T-cell (primary cell): ENCODE results near the gene ANKS4B. TPM values are rescaled to one million over a fixed set of nuclear protein-coding genes. Genes with fewer than 3 reads are reported as not detected.

Source experiments
- ATAC-seq, 4 experiments: fragments of 200-7000 bp in 3 of 4; fragments of 150-1000 bp in 1 of 4; cut with Tn5 transposase; replicated peaks in 1 of 4; 1 replicate in 3 of 4; 2 replicates in 1 of 4; pipeline ENCODE4 v1.10.0; 2021; ENCODE audit warnings: moderate library complexity in 3 of 4, mild to moderate bottlenecking in 2 of 4, moderate number of reproducible peaks in 1 of 4
- CTCF ChIA-PET, 2 donors: fragments of 300-600 bp; sonication (Branson Sonifier 250); formaldehyde crosslinking; loops; one replicate each; lab custom pipeline; 2022; ENCODE audit warnings: antibody characterized with exemption in 2 of 2; lab: Charles Lee
- POLR2A ChIA-PET, 2 donors: fragments of 300-600 bp; sonication (Branson Sonifier 250); formaldehyde crosslinking; loops; one replicate each; lab custom pipeline; 2022; ENCODE audit warnings: antibody characterized with exemption in 2 of 2; lab: Charles Lee
- DNase-seq, 35 experiments: peaks; one replicate each; pipeline versions ENCODE4 v3.0.0 to v3.0.0-alpha.2; 2013 to 2023
- H3K27ac ChIP-seq: one replicate; pipeline ENCODE4 v1.5.1; 2013; ENCODE audit warnings: low read length
- H3K27me3 ChIP-seq, 2 experiments: replicated peaks in 1 of 2; 1 replicate in 1 of 2; 2 replicates in 1 of 2; pipeline versions ENCODE4 v1.6.1 to v1.7.0; 2013; ENCODE audit warnings: low read length in 1 of 2, mixed read lengths in 1 of 2; ENCODE audit not compliant: control insufficient read depth in 2 of 2, insufficient read depth in 2 of 2; ENCODE audit errors: extremely low read depth in 1 of 2
- H3K36me3 ChIP-seq, 2 donors: 1 replicate in 1 of 2; 2 replicates in 1 of 2; pipeline versions ENCODE4 v1.6.1 to v1.7.0; 2013; ENCODE audit warnings: low read length in 1 of 2; ENCODE audit not compliant: control insufficient read depth in 2 of 2, insufficient read depth in 1 of 2; ENCODE audit errors: extremely low read depth in 1 of 2
- H3K4me1 ChIP-seq, 2 experiments: 1 replicate in 1 of 2; 2 replicates in 1 of 2; pipeline versions ENCODE4 v1.6.1 to v1.7.0; 2013; ENCODE audit warnings: low read length in 2 of 2, mixed read lengths in 1 of 2; ENCODE audit not compliant: insufficient read depth in 2 of 2, control insufficient read depth in 1 of 2; ENCODE audit errors: extremely low read depth in 1 of 2
- H3K4me3 ChIP-seq, 2 donors: 1 replicate in 1 of 2; 2 replicates in 1 of 2; pipeline versions ENCODE4 v1.5.1 to v1.7.0; 2013; ENCODE audit warnings: mild to moderate bottlenecking in 2 of 2, low read length in 1 of 2, moderate library complexity in 1 of 2; ENCODE audit not compliant: control insufficient read depth in 1 of 2; ENCODE audit errors: extremely low read depth in 1 of 2
- H3K9me3 ChIP-seq: 2 replicates; pipeline ENCODE4 v1.7.0; 2013
- H3K27ac Mint-ChIP-seq, 2 donors: one replicate each; pipeline ENCODE4 v1.8.0; 2020 to 2021; ENCODE audit warnings: mild to moderate bottlenecking in 2 of 2, mixed read lengths in 2 of 2
- H3K27me3 Mint-ChIP-seq, 2 donors: one replicate each; pipeline ENCODE4 v1.8.0; 2021 to 2022; ENCODE audit warnings: mixed read lengths in 2 of 2
- H3K36me3 Mint-ChIP-seq: one replicate; pipeline ENCODE4 v1.8.0; 2021; ENCODE audit warnings: mixed read lengths
- H3K4me1 Mint-ChIP-seq, 3 donors: one replicate each; pipeline ENCODE4 v1.8.0; 2020 to 2022; ENCODE audit warnings: mixed read lengths in 3 of 3, mild to moderate bottlenecking in 1 of 3
- H3K4me3 Mint-ChIP-seq, 3 donors: one replicate each; pipeline ENCODE4 v1.8.0; 2020 to 2022; ENCODE audit warnings: mild to moderate bottlenecking in 3 of 3, mixed read lengths in 3 of 3, moderate library complexity in 3 of 3
- H3K9me3 Mint-ChIP-seq, 3 donors: one replicate each; pipeline ENCODE4 v1.8.0; 2020 to 2022; ENCODE audit warnings: mixed read lengths in 3 of 3
- WGBS: methylation state at CpG from one replicate; pipeline ENCODE4 v1.1.5; 2013; ENCODE audit warnings: missing lambda C conversion rate; ENCODE audit not compliant: insufficient coverage; 5-methylcytosine and 5-hydroxymethylcytosine counted together
- total RNA-seq, 35 experiments: library from RNA in 6 of 35; stranded (reverse) in 6 of 35; fragments of 120-200 nt in 1 of 35; gene quantifications; one replicate each; pipeline versions ENCODE4 v1.2.1 to v1.2.4 and lab custom pipeline; 2013 to 2026

The ANKS4B gene
- total RNA-seq, 5 donors from 2014 or later (not counting 1 experiment from before 2014, with no cell fraction given): 0.06 to 0.09 TPM; not detected in 3

DNA sequence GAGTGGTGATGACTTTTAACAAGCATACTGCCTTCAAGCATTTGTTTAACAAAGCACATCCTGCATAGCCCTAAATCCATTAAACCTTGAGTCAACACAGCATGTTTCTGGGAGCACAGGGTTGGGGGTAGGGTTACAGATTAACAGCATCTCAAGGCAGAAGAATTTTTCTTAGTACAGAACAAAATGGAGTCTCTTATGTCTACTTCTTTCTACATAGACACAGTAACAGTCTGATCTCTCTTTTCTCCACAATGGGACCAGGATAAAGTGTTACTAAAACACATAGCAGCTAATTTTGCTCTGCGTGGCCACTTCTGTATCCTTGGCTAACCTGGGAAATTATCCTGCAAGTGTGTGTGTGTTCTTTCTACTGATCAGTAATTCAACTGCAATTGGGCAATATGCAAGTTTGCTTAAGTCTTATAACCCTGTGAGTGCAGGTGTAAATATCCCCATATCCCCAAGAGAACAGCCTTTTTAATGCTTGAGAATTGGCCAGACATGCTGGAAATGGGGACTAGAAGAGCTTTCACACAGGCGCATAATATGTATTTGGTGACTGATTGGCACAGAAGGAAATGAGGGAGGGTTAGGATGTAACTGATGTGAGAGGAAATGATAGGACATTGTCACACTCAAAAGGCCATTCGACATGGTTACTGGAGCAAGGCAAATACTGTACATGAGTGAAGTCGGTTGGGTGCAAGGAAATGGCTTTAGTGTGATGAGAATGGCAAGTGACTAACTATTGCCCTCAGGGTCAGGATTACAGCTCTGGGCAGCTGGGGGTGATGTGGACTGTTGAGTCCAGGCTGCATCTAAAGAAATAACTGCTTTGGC, 10.8 kb upstream of the ANKS4B start:
- Histone ChIP-seq H3K9me3 (no peaks in the 10 kb centered on the region), H3K27ac (no peak overlapping the region), H3K36me3 (no peaks in the 10 kb centered on the region), H3K4me1 (no peaks in the 10 kb centered on the region), H3K4me3 (no peak overlapping the region), H3K27me3 (peaks cover 7 to 10% of the 10 kb centered on the region in 2 experiments)
- Mint-ChIP-seq H3K4me1 (peaks cover 0 to 5% (median 0%) of the 10 kb centered on the region in 3 donors), H3K27ac (no peak overlapping the region), H3K9me3 (no peaks in the 10 kb centered on the region), H3K36me3 (no peaks in the 10 kb centered on the region), H3K27me3 (peaks cover 27 to 32% of the 10 kb centered on the region in 2 donors), H3K4me3 (no peak overlapping the region)
- DNase-seq (no peak), ATAC-seq (no peak)
- 98% methylated on average over 3 of the region's 4 CpGs for WGBS
- POLR2A ChIA-PET: no interaction called here
- CTCF ChIA-PET: interaction anchor here in 1 of 2 donors (0.5 kb wide), 1 partner anchor 378 kb away, joined by 3 read pairs; no protein-coding TSS in a partner anchor

DNA sequence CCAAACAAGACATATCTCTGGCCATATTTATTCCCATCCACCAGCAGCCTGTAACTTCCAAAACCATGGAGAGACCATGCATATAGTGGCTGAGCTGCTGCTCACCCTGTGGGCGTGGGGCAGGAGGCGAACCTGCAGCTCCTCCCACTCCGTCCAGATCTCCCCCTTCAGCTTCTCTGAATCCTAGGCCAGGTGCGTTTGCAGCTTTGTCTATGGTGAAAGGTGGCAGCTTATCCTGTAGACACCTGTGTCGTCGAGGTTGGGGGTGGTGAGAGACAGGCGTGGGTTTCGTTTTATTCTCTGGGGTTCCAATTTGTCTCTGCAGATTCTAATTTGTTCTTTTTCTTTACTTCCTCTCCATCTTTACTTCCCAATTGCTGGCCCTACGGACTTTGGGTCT, 9.7 kb upstream of the ANKS4B start:
- Mint-ChIP-seq H3K4me3 (no peak overlapping the region), H3K4me1 (peaks cover 0 to 5% (median 0%) of the 10 kb centered on the region in 3 donors), H3K27me3 (peaks cover 32 to 42% of the 10 kb centered on the region in 2 donors), H3K36me3 (no peaks in the 10 kb centered on the region), H3K9me3 (no peaks in the 10 kb centered on the region), H3K27ac (no peak overlapping the region)
- CTCF ChIA-PET: interaction anchor here in 1 of 2 donors (0.6 kb wide), 1 partner anchor 138 kb away, joined by 6 read pairs; no protein-coding TSS in a partner anchor
- WGBS: 56% methylated on average over 1 of the region's 9 CpGs
- Histone ChIP-seq H3K4me3 (no peak overlapping the region), H3K27ac (no peak overlapping the region), H3K9me3 (no peaks in the 10 kb centered on the region), H3K27me3 (peaks cover 7 to 10% of the 10 kb centered on the region in 2 experiments), H3K36me3 (no peaks in the 10 kb centered on the region), H3K4me1 (no peaks in the 10 kb centered on the region)
- POLR2A ChIA-PET: no interaction called here
- DNase-seq (no peak), ATAC-seq (no peak)

DNA sequence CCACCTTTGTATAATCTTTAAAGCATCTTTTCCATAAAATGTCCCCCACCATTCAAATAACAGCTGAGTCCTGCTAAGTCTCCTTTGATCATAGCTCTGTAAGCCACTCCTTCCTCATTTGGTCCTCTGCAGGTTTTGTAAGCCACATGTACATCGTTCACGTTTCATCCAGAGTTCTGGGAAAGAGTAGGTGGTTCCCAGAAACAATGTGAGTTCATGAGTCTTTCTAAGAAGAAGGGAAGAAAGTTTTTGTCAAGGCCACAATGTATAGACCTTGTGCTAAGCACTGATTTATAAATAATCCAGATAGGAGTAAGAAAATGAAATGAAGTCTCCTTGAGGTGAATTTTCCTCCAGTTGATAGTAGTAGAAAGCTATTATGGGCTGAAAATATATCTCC, 8.7 kb upstream of the ANKS4B start:
- H3K36me3 Mint-ChIP-seq: no peaks in the 10 kb centered on the region
- Histone ChIP-seq H3K4me3 (no peak overlapping the region), H3K27me3 (peaks cover 7% of the 10 kb centered on the region in 2 experiments), H3K4me1 (no peaks in the 10 kb centered on the region), H3K9me3 (no peaks in the 10 kb centered on the region), H3K36me3 (no peaks in the 10 kb centered on the region), H3K27ac (no peak overlapping the region)
- H3K4me3 Mint-ChIP-seq: no peak overlapping the region
- ChIA-PET CTCF (no interaction called here), POLR2A (no interaction called here)
- WGBS: no CpG with 5 or more reads among the region's 2 CpGs
- H3K27me3 Mint-ChIP-seq: peaks cover 33 to 45% of the 10 kb centered on the region in 2 donors
- H3K4me1 Mint-ChIP-seq: peaks cover 0 to 5% (median 0%) of the 10 kb centered on the region in 3 donors
- H3K27ac Mint-ChIP-seq: no peak overlapping the region
- H3K9me3 Mint-ChIP-seq: no peaks in the 10 kb centered on the region
- DNase-seq: no peak
- ATAC-seq: no peak

DNA sequence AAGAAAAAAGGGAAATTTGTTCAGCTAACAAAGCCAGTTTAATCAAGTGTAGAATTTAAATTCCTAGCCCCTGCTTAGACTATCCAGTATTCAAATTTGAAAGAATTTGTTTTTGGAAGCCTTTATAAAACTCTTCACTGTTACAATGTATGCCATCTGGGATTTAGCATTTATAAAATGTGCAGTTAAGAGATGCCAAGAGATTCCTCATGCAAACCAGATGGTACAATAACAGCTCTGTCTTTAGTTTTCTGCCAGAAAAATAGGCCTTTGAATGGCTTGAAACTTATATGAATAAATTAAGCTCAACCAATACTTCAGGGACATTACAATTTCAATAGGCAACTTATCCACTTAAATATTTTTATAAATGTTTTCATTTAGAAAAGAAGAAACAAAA, 6.8 kb upstream of the ANKS4B start:
- H3K4me1 ChIP-seq: no peaks in the 10 kb centered on the region
- ChIA-PET POLR2A (interaction anchor here in 1 of 2 donors (0.6 kb wide), 1 partner anchor 99 kb away, joined by 3 read pairs; no protein-coding TSS in a partner anchor), CTCF (no interaction called here)
- H3K36me3 Mint-ChIP-seq: no peaks in the 10 kb centered on the region
- no peak overlapping the region for H3K27ac ChIP-seq
- peaks cover 33 to 43% of the 10 kb centered on the region in 2 donors for H3K27me3 Mint-ChIP-seq
- H3K9me3 Mint-ChIP-seq: no peaks in the 10 kb centered on the region
- H3K36me3 ChIP-seq: no peaks in the 10 kb centered on the region
- H3K27ac Mint-ChIP-seq: no peak overlapping the region
- H3K4me3 Mint-ChIP-seq: no peak overlapping the region
- peaks cover 0 to 5% (median 0%) of the 10 kb centered on the region in 3 donors for H3K4me1 Mint-ChIP-seq
- no peaks in the 10 kb centered on the region for H3K9me3 ChIP-seq
- H3K27me3 ChIP-seq: peaks cover 6 to 10% of the 10 kb centered on the region in 2 experiments
- no peak for DNase-seq
- H3K4me3 ChIP-seq: no peak overlapping the region
- no peak for ATAC-seq

DNA sequence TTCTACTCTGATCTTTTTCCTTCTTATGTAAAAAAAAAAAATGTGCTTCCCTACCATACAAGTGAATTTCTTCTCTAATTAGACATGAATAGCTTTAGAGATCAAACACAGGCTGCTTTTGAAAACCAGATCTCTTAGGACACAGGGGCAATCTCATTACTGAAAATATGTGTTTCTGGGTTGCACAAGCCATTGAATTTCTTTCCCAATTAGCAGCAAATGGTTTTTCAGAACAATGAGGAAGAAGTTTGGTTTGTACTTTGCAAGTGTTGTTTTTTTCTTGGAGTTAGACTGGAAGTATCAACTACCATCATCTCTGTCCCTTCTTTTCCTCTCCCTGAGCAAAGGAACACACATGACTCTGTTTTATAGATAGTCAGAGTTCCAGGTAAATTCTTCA, 5.6 kb upstream of the ANKS4B start:
- DNase-seq: no peak
- no peak overlapping the region for H3K27ac ChIP-seq
- H3K27me3 Mint-ChIP-seq: peaks cover 32 to 45% of the 10 kb centered on the region in 2 donors
- H3K36me3 ChIP-seq: no peaks in the 10 kb centered on the region
- no peak for ATAC-seq
- no peak overlapping the region for H3K4me3 Mint-ChIP-seq
- ChIA-PET POLR2A (no interaction called here), CTCF (no interaction called here)
- H3K9me3 Mint-ChIP-seq: no peaks in the 10 kb centered on the region
- H3K36me3 Mint-ChIP-seq: no peaks in the 10 kb centered on the region
- H3K4me1 Mint-ChIP-seq: peaks cover 0 to 5% (median 0%) of the 10 kb centered on the region in 3 donors
- H3K27me3 ChIP-seq: peaks cover 4 to 10% of the 10 kb centered on the region in 2 experiments
- H3K9me3 ChIP-seq: no peaks in the 10 kb centered on the region
- H3K4me3 ChIP-seq: no peak overlapping the region
- H3K27ac Mint-ChIP-seq: no peak overlapping the region
- H3K4me1 ChIP-seq: no peaks in the 10 kb centered on the region

DNA sequence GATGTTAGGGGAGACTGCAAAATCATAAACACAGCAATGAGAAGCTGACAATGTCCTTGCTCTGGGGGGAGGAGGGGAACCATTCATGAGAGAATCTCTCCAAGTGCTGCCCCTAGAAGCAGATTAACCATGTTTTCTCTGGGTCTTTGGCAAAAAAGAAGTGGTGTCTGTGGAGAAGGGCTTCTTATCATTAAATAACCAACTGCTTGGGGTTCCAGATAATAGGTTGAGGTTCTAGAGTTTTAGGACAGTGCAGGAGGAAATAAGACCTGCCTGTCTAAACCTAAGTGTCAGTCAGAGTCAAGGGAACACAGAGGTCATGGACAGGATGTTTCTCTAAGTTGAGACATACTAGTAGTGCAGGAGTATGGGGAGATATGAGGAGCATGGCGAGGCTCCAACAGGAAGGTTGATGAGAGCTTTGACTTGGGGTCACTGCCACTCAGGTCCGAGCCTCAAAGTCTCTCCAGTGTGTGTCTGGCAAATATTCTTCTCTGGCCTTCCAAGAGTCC, 5.1 kb upstream of the ANKS4B start:
- CTCF ChIA-PET: no interaction called here
- no peak overlapping the region for H3K4me3 ChIP-seq
- H3K27me3 Mint-ChIP-seq: peaks cover 33 to 45% of the 10 kb centered on the region in 2 donors

More for the DNA sequence above, 5.1 kb upstream of the ANKS4B start:
- no peaks in the 10 kb centered on the region for H3K9me3 Mint-ChIP-seq
- ATAC-seq (no peak), DNase-seq (no peak)
- no peak overlapping the region for H3K27ac Mint-ChIP-seq
- peaks cover 2 to 6% of the 10 kb centered on the region in 2 experiments for H3K27me3 ChIP-seq
- WGBS: 86% methylated on average over 1 of the region's 2 CpGs
- no peaks in the 10 kb centered on the region for H3K9me3 ChIP-seq
- H3K4me3 Mint-ChIP-seq: no peak overlapping the region
- POLR2A ChIA-PET: no interaction called here
- no peaks in the 10 kb centered on the region for H3K36me3 ChIP-seq
- no peak overlapping the region for H3K27ac ChIP-seq
- H3K4me1 Mint-ChIP-seq: peaks cover 0 to 5% (median 0%) of the 10 kb centered on the region in 3 donors
- H3K36me3 Mint-ChIP-seq: no peaks in the 10 kb centered on the region
- no peaks in the 10 kb centered on the region for H3K4me1 ChIP-seq
